HFFc6 (cell line): ENCODE measurements around the gene LRFN2. TPM values are rescaled to one million over a fixed set of nuclear protein-coding genes. Genes with fewer than 3 reads are reported as not detected.

Experiments used
- DNase-seq: peaks from one replicate; pipeline ENCODE4 v3.0.0-alpha.2; 2018
- H3K27ac Mint-ChIP-seq: 2 replicates; pipeline ENCODE4 v1.8.0; 2020; ENCODE audit warnings: mild to moderate bottlenecking, mixed read lengths
- H3K27me3 Mint-ChIP-seq: 2 replicates; pipeline ENCODE4 v1.8.0; 2021; ENCODE audit warnings: mild to moderate bottlenecking, moderate library complexity, mixed read lengths; ENCODE audit not compliant: insufficient read depth
- H3K36me3 Mint-ChIP-seq: 2 replicates; pipeline ENCODE4 v1.8.0; 2021; ENCODE audit warnings: low read depth, mixed read lengths
- H3K4me1 Mint-ChIP-seq: 2 replicates; pipeline ENCODE4 v1.8.0; 2020; ENCODE audit warnings: low read depth, mixed read lengths
- H3K4me3 Mint-ChIP-seq: 2 replicates; pipeline ENCODE4 v1.8.0; 2020; ENCODE audit warnings: mild to moderate bottlenecking, moderate library complexity, mixed read lengths
- H3K9me3 Mint-ChIP-seq: 2 replicates; pipeline ENCODE4 v1.8.0; 2020; ENCODE audit warnings: mild to moderate bottlenecking, mixed read lengths
- total RNA-seq, 6 experiments: library from RNA; stranded (reverse); fragmentation: NEBNext Ultra II Directional; extraction: Animal tissue kit (Norgen Biotek cat#: 25700); gene quantifications; 2 replicates in 1 of 6; 3 replicates in 5 of 6; pipeline ENCODE4 v1.2.3, GENCODE V29; 2021
- TF ChIP-seq, protein P1 (sequence below): fragments of 200-600 bp; sonication (generic); IDR thresholded peaks from 2 replicates; pipeline ENCODE4 v1.5.0; 2021; ENCODE audit warnings: antibody characterized with exemption, mild to moderate bottlenecking

LRFN2 gene
- total RNA-seq, 6 experiments from 2014 or later = not detected

GRCh38 chr6:40505191-40505810 lies 81.9 kb downstream of the LRFN2 start:
- no peak for DNase-seq
- Mint-ChIP-seq H3K27ac (no peak overlapping the region), H3K4me3 (no peak overlapping the region), H3K36me3 (no peaks in the 10 kb centered on the region), H3K4me1 (no peaks in the 10 kb centered on the region), H3K9me3 (peaks cover 38% of the 10 kb centered on the region), H3K27me3 (peaks cover 2% of the 10 kb centered on the region)
- TF ChIP-seq, protein P1, sequence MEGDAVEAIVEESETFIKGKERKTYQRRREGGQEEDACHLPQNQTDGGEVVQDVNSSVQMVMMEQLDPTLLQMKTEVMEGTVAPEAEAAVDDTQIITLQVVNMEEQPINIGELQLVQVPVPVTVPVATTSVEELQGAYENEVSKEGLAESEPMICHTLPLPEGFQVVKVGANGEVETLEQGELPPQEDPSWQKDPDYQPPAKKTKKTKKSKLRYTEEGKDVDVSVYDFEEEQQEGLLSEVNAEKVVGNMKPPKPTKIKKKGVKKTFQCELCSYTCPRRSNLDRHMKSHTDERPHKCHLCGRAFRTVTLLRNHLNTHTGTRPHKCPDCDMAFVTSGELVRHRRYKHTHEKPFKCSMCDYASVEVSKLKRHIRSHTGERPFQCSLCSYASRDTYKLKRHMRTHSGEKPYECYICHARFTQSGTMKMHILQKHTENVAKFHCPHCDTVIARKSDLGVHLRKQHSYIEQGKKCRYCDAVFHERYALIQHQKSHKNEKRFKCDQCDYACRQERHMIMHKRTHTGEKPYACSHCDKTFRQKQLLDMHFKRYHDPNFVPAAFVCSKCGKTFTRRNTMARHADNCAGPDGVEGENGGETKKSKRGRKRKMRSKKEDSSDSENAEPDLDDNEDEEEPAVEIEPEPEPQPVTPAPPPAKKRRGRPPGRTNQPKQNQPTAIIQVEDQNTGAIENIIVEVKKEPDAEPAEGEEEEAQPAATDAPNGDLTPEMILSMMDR = no peak

DNA sequence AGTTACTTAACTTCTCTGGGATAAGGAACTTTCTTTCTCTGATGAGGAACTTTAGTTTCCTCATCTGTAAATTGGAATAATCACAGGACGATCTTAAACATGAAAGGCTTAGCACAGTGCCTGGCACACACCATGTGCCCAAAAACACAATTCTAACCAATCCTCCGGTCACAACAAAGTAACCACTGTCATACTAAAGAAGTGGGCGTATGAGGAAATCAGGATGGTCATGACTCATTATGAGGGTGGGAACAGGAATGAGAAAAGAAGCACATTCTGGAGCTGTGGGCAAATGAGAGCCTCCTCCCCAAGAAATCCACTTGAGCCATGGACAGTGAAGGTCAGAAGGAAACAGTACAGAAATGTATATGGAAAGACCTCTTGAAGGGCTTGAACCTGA lies 82.9 kb downstream of the LRFN2 start:
- Mint-ChIP-seq H3K36me3 (no peaks in the 10 kb centered on the region), H3K4me1 (no peaks in the 10 kb centered on the region), H3K27ac (no peak overlapping the region), H3K27me3 (peaks cover 2% of the 10 kb centered on the region), H3K4me3 (no peak overlapping the region), H3K9me3 (peaks cover 33% of the 10 kb centered on the region)
- DNase-seq = no peak
- TF ChIP-seq, protein P1 = no peak

- Mint-ChIP-seq H3K4me1 (no peaks in the 10 kb centered on the region), H3K9me3 (peaks cover 20% of the 10 kb centered on the region), H3K27me3 (no peaks in the 10 kb centered on the region; the same call in 1 of the 2 replicates), H3K36me3 (no peaks in the 10 kb centered on the region), H3K4me3 (no peak overlapping the region), H3K27ac (no peak overlapping the region)
- no peak for DNase-seq
- TF ChIP-seq, protein P1 = no peak
Measured at GRCh38 chr6:40500227-40500626, 86.9 kb downstream of the LRFN2 start.

- Mint-ChIP-seq H3K4me3 (no peak overlapping the region), H3K36me3 (no peaks in the 10 kb centered on the region), H3K4me1 (no peaks in the 10 kb centered on the region), H3K27me3 (no peaks in the 10 kb centered on the region; the same call in 1 of the 2 replicates), H3K9me3 (peaks cover 15% of the 10 kb centered on the region), H3K27ac (no peak overlapping the region)
- TF ChIP-seq, protein P1 = no peak
- DNase-seq = no peak
Measured at GRCh38 chr6:40499215-40499614, 87.9 kb downstream of the LRFN2 start.

GRCh38 chr6:40498148-40498547 lies 89.0 kb downstream of the LRFN2 start:
- Mint-ChIP-seq H3K36me3 (no peaks in the 10 kb centered on the region), H3K9me3 (peaks cover 7% of the 10 kb centered on the region), H3K27ac (no peak overlapping the region), H3K27me3 (no peaks in the 10 kb centered on the region), H3K4me3 (no peak overlapping the region), H3K4me1 (no peaks in the 10 kb centered on the region)
- TF ChIP-seq, protein P1 = no peak
- DNase-seq = no peak
